GM15510 (cell line): Measurements from ENCODE around the gene FRMD4A.

Experiments used
- POLR2A ChIP-seq: IDR thresholded peaks from 3 replicates; pipeline ENCODE4 v1.6.1; 2011; ENCODE audit warnings: borderline replicate concordance; ENCODE audit not compliant: insufficient read length; ENCODE audit errors: extremely low read depth

FRMD4A gene

DNA sequence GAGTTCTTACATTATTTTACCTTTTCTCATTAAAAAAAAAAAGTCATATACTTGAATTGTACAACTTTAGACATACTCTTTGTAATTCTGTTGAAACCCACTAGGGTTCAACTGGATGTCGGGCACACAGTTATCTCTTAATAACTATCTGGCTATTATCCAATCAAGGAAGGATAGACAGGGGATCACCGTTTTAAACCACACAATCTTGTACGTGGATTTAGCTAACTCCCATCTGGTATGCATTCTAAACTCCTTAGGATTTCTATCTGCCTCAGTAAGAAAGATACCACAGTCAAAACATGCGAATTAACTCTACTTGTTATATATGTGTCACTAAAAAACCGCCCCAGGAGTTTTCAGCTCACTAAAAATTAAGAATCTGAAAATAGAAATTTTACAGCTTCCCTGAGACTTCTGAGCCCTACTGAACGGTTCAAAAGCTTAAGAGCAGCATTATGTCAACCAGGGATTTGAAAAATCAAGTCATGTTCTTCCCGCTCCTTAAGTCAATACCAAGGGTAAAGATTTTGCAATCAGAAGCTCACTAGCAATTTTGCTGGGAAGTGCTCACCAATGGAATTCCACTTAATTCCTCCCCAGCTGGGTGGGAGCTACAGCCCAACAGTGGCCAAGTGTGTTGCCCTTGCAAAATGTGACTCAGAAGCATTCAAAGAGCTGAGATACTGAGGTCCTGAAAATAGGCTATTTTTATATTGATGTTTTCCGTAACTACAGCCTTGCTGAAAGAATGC, 267.0 kb downstream of the FRMD4A start:
- no peak for TF ChIP-seq POLR2A

DNA sequence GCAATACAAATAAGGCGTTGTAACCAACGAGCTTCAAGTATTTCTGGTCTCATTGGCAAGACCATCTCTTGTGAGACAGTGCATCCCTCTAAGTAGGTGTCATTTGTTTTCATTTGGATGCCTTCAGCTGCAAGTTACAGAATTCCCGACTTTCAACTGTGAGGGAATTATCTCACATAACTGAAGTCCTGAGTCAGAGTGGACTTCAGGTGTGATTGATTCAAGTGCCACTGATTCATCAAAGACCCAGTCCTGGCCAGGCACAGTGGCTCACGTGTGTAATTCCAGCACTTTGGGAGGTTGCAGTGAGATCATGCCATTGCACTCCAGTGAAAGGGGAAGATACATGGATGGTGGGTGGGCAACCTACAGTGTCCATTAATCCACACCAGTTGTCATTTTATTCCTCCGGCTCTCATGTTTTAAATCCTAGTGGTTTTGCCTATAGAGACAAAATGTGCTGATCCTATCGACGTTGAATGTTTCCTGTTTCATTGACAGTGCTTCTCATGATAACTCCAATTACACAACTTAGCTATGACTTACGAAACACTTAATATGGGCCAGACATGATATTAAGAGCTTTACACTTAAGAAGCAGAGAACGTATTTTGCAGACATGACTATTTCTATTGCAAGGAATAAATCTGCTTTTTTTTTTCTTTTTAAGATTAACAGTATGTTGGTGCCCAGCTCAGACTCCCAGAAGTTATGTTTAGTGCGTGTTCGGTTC, 268.0 kb downstream of the FRMD4A start:
- no peak for TF ChIP-seq POLR2A

- no peak for TF ChIP-seq POLR2A
Measured at GRCh38 chr10:14060320-14061070, 270.2 kb downstream of the FRMD4A start.

DNA sequence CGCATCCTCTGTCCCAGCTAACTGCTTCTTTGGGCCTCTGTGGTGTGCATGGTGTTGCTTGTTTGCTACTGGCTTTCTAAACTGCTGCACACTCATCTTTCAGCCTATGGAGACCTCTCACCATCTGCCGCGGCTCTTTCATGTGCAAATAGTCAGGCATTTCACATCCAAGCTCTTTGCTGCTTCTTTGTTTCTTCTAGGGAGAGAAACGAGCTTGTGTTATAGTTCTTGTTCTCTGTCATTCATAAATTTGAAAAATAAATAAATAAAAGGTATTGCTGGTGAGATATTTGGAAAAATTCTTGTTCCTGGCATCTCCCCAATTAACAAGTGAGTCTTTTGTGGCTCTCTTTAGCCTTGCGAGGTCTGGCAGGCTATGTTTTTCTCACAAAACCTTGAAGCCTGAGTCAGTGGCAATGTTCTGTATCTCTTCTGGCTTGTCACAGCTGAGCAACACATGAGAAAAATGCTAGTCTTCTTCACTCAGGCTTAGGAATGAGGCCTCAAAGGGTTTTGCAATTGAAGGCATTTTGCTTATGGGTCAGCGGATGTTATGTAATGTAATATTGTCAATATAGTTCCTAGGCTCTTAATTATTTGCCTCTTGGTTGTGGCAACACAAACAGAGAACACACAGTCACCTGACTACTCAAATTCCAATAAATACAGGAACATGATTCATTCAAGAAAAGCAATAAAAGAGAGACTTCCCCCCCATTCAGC, 274.0 kb downstream of the FRMD4A start:
- no peak for TF ChIP-seq POLR2A

- no peak for TF ChIP-seq POLR2A
Measured at GRCh38 chr10:14052931-14053330, 277.8 kb downstream of the FRMD4A start.

GRCh38 chr10:14050598-14050997, 280.1 kb downstream of the FRMD4A start:
- no peak for TF ChIP-seq POLR2A

DNA sequence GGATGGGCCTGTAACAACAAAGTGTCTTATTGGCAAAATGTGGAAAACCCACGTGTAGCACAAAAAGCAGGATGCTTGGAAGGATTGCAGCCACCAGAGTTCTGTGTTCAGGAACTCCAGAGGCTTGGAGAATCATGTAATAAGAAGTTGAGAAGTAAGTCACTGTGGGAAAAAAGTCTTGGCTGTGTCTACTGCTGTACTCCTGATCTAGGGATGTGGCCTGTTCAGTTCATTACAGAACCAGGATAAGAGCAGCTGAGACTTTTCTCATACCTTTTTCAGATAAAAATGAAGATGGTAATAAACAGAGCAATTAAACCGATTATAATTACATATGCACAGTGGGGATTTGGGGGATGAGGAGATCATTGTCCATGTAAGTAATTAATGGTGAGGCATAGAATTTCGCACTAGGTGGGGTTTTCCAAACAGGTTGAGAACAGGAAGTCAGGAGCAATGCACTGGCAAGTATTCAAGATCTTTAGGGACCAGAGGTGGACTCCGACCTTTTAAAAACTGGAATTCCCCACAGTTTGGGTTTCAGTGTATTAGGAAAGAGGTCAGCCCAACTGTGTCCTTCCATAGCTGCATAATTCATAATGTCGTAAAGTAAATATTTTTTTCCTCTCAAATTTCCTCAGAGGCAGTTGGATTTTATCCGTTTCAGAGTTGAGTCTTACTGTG, 281.7 kb downstream of the FRMD4A start:
- no peak for TF ChIP-seq POLR2A

- TF ChIP-seq POLR2A = no peak
Measured at GRCh38 chr10:14047431-14047830, 283.3 kb downstream of the FRMD4A start.

- TF ChIP-seq POLR2A = no peak
Measured at GRCh38 chr10:14040787-14041631, 289.7 kb downstream of the FRMD4A start.

DNA sequence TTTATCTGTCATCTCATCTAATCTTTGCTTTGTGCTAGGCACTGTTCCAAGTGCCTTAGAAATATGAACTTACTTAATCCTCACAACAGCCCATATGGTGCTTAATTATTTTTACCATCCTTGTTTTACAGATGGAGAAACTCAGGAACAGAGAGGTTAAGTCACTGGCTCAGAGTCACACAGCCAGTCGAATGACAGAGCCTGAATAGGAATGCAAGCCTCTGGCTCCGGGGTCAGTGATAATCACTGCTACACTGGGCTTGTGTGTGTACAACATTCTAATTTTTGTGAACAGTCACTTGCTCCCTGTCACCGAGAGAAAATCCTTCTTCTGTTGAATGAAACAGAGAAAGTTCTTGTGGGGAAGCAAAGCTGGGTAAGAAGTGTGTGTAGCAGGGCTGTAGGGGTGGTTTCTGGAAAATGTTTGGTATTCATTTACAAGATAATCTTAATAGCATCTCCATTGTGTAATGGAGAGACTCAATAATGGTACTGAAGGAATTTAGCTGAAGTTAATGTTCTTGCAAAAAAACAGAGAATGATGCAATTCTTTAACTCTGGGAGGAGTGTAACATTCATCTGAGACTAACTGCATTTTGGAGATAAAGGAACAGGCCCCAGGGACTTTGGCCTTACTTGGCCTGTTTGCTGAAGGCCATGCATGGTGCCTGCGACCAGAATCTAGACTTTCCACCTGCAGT, 290.6 kb downstream of the FRMD4A start:
- TF ChIP-seq POLR2A = no peak

DNA sequence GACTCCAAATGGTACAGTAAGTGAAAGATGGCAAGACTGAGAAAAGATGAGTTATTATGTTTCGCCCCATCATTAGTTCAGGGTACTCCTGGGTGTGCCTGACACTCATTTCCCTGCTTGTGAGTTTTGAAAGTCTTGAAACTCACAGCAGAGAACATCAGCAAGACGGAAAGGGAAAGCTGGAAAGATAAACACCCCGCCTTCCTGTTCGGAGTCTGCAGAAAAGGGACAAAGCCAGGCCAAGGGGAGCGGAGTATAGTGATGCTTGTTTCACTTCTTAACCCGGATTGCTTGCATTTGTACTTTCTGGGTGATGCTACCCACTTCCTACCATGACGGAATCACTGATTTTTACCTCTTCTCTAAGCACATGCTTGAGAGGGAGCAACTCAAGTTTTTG, 294.5 kb downstream of the FRMD4A start:
- no peak for TF ChIP-seq POLR2A

GRCh38 chr10:14035506-14035905, 295.2 kb downstream of the FRMD4A start:
- no peak for TF ChIP-seq POLR2A
